GM12873 (cell line): ENCODE data around the gene CSTF1.

ENCODE experiments used
- CTCF ChIP-seq: IDR thresholded peaks from 2 replicates; pipeline ENCODE4 v1.5.1; 2012; ENCODE audit warnings: low read depth, mild to moderate bottlenecking, moderate library complexity, low read length, control low read depth; ENCODE audit not compliant: insufficient read depth; ENCODE audit errors: missing control alignments

Gene CSTF1

DNA sequence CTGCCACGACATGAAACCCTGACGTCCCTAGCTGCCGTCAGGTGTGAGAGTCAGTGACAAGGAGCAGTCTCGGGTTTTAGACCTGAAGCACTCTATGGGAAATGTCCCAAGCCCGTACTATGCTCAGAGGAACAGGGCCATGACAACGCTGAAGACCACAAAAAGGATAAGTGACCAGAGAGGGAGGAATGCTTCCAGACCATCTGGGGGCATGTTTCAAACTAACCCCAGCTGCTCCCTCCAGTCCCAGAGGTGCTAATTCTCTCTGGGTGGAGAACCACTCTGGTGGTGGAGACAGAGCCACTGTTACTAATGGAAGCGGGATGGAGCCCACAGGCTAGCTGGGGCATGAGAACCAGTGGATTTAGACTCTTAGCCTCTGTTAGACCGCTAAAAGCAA lies 9.1 kb upstream of the CSTF1 start:
- TF ChIP-seq CTCF: no peak

- TF ChIP-seq CTCF: no peak
Observed at GRCh38 chr20:56385130-56385529, 7.3 kb upstream of the CSTF1 start.

- TF ChIP-seq CTCF: no peak
Observed at GRCh38 chr20:56386219-56386618, 6.2 kb upstream of the CSTF1 start.

- TF ChIP-seq CTCF: no peak
Observed at GRCh38 chr20:56388882-56389281, 3.6 kb upstream of the CSTF1 start.

DNA sequence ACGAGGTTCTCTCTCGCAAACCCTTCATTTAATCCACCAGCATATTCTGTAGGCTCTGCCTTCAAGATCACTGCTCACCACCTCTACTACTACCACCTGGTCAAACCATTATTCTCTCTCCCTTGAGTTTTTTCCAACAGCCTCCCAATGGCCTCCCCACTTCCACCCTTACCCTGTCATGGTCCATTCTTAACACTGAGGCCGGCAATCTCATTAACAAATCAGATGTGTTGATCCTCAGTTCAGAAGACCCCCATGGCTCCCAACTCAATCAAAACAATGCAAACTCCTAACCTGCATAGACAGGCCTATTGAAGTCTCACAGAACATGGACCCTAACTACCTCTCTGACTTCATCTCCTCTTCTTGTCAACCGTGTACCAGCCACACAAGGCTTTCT lies 2.6 kb upstream of the CSTF1 start:
- no peak for TF ChIP-seq CTCF

GRCh38 chr20:56391037-56391436 lies 1.4 kb upstream of the CSTF1 start:
- TF ChIP-seq CTCF: no peak

- TF ChIP-seq CTCF: no peak
Observed at GRCh38 chr20:56391596-56392131, 781 bp upstream of the CSTF1 start.

GRCh38 chr20:56392881-56393482 lies 537 bp downstream of the CSTF1 start:
- TF ChIP-seq CTCF: no peak
